Esophagus (tissue), 2 donors: Measurements from ENCODE around the gene SLIT3. TPM values are rescaled to one million over a fixed set of nuclear protein-coding genes. Genes with fewer than 3 reads are reported as not detected.

Experiments
- H3K27ac ChIP-seq, 2 donors: one replicate each; pipeline ENCODE4 v1.5.1; 2013; ENCODE audit warnings: low read depth in 2 of 2, mild to moderate bottlenecking in 2 of 2, inconsistent platforms in 1 of 2, low read length in 1 of 2, moderate library complexity in 1 of 2
- H3K27me3 ChIP-seq, 2 donors: one replicate each; pipeline ENCODE4 v1.6.1; 2013; ENCODE audit warnings: low read length in 2 of 2, control low read depth in 1 of 2, mild to moderate bottlenecking in 1 of 2; ENCODE audit not compliant: insufficient read depth in 2 of 2, control insufficient read depth in 1 of 2
- H3K36me3 ChIP-seq, 2 donors: one replicate each; pipeline ENCODE4 v1.6.1; 2013; ENCODE audit warnings: low read length in 1 of 2; ENCODE audit not compliant: control insufficient read depth in 2 of 2, insufficient read depth in 2 of 2
- H3K4me1 ChIP-seq, 2 donors: one replicate each; pipeline ENCODE4 v1.6.1; 2013; ENCODE audit warnings: low read length in 1 of 2; ENCODE audit not compliant: control insufficient read depth in 2 of 2, insufficient read depth in 2 of 2
- H3K4me3 ChIP-seq, 2 donors: one replicate each; pipeline ENCODE4 v1.5.1; 2013; ENCODE audit warnings: low read length in 2 of 2, mild to moderate bottlenecking in 2 of 2, low read depth in 1 of 2, moderate library complexity in 1 of 2
- H3K9me3 ChIP-seq, 2 donors: one replicate each; pipeline ENCODE4 v1.6.1; 2013; ENCODE audit warnings: mild to moderate bottlenecking in 2 of 2, low read depth in 1 of 2, low read length in 1 of 2, moderate library complexity in 1 of 2; ENCODE audit not compliant: control insufficient read depth in 2 of 2, insufficient read depth in 1 of 2
- WGBS, 2 donors: extraction: QIAGEN DNeasy Blood & Tissue Kit; methylation state at CpG; one replicate each; pipeline ENCODE4 v1.1.7; 2013; 5-methylcytosine and 5-hydroxymethylcytosine counted together
- polyA plus RNA-seq, 2 donors: library from polyadenylated mRNA; stranded (reverse); fragments of 200-250 nt; gene quantifications; one replicate each; pipeline ENCODE4 v1.2.3, GENCODE V29; 2013
- donor health status: healthy with polysubstance abuse.
- donor health status: Bipolar disorder and iron deficiency.

SLIT3 gene
- polyA plus RNA-seq, 2 donors = 0.53 to 2.0 TPM

- H3K4me3 ChIP-seq = no peak overlapping the region
- H3K4me1 ChIP-seq = no peaks in the 10 kb centered on the region
- no peaks in the 10 kb centered on the region for H3K27me3 ChIP-seq
- H3K27ac ChIP-seq = no peak overlapping the region
- no peaks in the 10 kb centered on the region for H3K36me3 ChIP-seq
- no peaks in the 10 kb centered on the region for H3K9me3 ChIP-seq
- 69 to 79% methylated on average over 8 of the region's 8 CpGs for WGBS, 2 donors
Measured at GRCh38 chr5:168989731-168990505, 311.0 kb downstream of the SLIT3 start.

- H3K4me3 ChIP-seq = no peak overlapping the region
- H3K36me3 ChIP-seq = no peaks in the 10 kb centered on the region
- H3K27ac ChIP-seq = no peak overlapping the region
- WGBS, 2 donors = 64 to 69% methylated on average over 2 of the region's 2 CpGs
- no peaks in the 10 kb centered on the region for H3K27me3 ChIP-seq
- no peaks in the 10 kb centered on the region for H3K4me1 ChIP-seq
- no peaks in the 10 kb centered on the region for H3K9me3 ChIP-seq
Measured at GRCh38 chr5:168988699-168989098, 312.2 kb downstream of the SLIT3 start.

- Histone ChIP-seq H3K4me1 (no peaks in the 10 kb centered on the region), H3K4me3 (no peak overlapping the region), H3K27me3 (no peaks in the 10 kb centered on the region), H3K9me3 (no peaks in the 10 kb centered on the region), H3K36me3 (no peaks in the 10 kb centered on the region), H3K27ac (no peak overlapping the region)
- 31% methylated on average over 11 of the region's 11 CpGs for WGBS, 2 donors
Measured at GRCh38 chr5:168987543-168988300, 313.2 kb downstream of the SLIT3 start.

DNA sequence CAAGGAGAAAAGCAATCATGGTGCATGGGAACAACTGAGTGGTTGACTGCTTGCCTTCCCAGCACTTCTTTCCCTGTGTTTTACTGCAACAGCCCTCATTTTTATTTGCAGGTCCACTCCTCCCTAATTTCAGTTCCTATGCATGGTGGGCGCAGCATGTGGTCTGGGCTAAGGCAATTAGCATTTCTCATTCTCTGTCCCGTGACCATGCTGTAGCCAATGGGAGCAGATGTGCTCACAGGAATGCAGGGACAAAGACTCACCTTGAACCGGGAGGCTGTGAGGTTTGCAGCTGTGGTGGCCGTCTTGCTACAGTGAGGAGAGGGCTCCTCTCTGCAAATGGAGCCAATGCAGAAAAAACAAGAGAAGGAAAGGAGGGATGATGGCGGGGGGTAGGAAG is 315.5 kb downstream of the SLIT3 start:
- 82 to 90% methylated on average over 5 of the region's 5 CpGs for WGBS, 2 donors
- no peak overlapping the region for H3K27ac ChIP-seq

DNA sequence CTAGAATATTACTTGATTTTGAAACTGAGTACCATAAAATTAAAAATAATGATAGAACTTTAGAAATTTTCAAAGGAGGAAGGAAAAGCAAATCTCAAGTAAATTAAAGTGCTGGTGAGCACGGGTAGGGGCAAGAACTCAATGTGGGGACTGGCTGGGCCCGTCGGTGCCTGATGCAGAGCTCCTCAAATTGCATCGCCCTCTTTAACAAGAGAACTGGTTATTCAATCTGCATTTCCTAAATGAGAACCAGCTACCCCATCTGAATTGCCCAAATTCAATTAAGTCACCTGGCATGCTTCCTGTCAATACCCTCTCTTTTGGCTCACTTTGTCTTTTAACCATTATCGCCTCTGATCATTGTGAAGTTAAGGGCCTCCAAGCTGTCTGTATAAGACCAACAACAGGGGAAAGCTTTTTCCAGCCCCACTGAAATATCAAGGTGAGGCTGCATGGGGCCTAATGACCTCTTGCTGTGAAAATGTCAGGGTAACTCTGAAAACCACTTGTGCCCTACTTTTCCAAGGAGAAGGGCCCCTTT is 316.7 kb downstream of the SLIT3 start:
- H3K27ac ChIP-seq = no peak overlapping the region
- WGBS, 2 donors = 88 to 90% methylated on average over 5 of the region's 5 CpGs
- no peaks in the 10 kb centered on the region for H3K9me3 ChIP-seq
- H3K4me3 ChIP-seq = no peak overlapping the region
- H3K4me1 ChIP-seq = no peaks in the 10 kb centered on the region
- H3K36me3 ChIP-seq = no peaks in the 10 kb centered on the region
- H3K27me3 ChIP-seq = no peaks in the 10 kb centered on the region

More for the DNA sequence above, 315.5 kb downstream of the SLIT3 start:
- no peaks in the 10 kb centered on the region for H3K9me3 ChIP-seq
- no peaks in the 10 kb centered on the region for H3K27me3 ChIP-seq
- H3K4me3 ChIP-seq = no peak overlapping the region
- no peaks in the 10 kb centered on the region for H3K36me3 ChIP-seq
- H3K4me1 ChIP-seq = no peaks in the 10 kb centered on the region

DNA sequence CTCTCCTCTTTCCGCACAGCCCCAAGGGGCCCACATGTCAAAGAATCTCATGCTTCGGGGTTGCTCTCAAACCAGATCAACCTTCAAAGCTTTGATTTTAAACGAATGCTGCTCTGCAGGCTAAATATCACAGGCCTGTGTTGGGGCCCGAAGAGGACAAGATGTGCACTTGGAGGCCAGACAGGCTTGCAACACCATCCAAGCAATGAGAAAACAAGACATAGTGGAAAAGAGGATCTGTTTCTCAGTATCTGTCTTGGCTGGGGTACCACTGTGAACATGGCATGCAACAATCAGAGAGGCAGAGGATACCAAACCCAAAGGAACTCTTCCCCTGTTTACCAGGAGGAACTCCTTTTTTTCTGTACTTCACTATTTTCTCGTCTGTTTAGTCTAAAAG is 321.8 kb downstream of the SLIT3 start:
- Histone ChIP-seq H3K27ac (no peak overlapping the region), H3K4me3 (no peak overlapping the region), H3K9me3 (no peaks in the 10 kb centered on the region), H3K36me3 (no peaks in the 10 kb centered on the region), H3K27me3 (no peaks in the 10 kb centered on the region), H3K4me1 (peaks cover 0 to 3% of the 10 kb centered on the region in 2 donors)
- WGBS, 2 donors = 75 to 79% methylated on average over 5 of the region's 5 CpGs

GRCh38 chr5:168978500-168978899 is 322.4 kb downstream of the SLIT3 start:
- WGBS, 2 donors = 81% methylated on average over 1 of the region's 1 CpG
- peaks cover 0 to 3% of the 10 kb centered on the region in 2 donors for H3K4me1 ChIP-seq
- H3K4me3 ChIP-seq = no peak overlapping the region
- H3K36me3 ChIP-seq = no peaks in the 10 kb centered on the region
- H3K27ac ChIP-seq = no peak overlapping the region
- H3K9me3 ChIP-seq = no peaks in the 10 kb centered on the region
- no peaks in the 10 kb centered on the region for H3K27me3 ChIP-seq

DNA sequence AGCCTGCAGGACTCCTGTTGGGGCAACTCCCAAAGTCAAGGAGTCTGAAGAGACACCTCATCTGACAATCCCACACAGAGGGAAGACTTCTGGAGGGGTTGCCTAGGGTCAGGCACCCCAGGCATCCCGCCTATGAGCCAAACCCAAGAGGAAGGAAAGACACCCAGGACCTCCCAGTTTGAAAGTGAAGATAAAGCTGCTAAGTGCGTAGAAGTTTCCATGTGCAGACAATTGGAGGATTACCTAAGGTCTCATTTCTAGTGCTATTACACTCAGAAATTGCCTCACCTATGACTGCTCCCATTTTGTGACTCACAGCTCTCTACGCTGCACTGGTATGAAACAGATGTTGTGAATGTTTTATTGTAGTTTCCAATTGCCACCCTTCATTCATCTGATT is 322.9 kb downstream of the SLIT3 start:
- Histone ChIP-seq H3K36me3 (no peaks in the 10 kb centered on the region), H3K27ac (peak overlapping the region; percentile 51 to 62), H3K4me1 (peaks cover 0 to 3% of the 10 kb centered on the region in 2 donors), H3K27me3 (no peaks in the 10 kb centered on the region), H3K9me3 (no peaks in the 10 kb centered on the region), H3K4me3 (no peak overlapping the region)
- WGBS, 2 donors = 55 to 61% methylated on average over 3 of the region's 3 CpGs

- H3K4me3 ChIP-seq = no peak overlapping the region
- H3K27me3 ChIP-seq = no peaks in the 10 kb centered on the region
- no peaks in the 10 kb centered on the region for H3K9me3 ChIP-seq
- 76 to 77% methylated on average over 3 of the region's 3 CpGs for WGBS, 2 donors
- no peaks in the 10 kb centered on the region for H3K36me3 ChIP-seq
- H3K27ac ChIP-seq = no peak overlapping the region
- peaks cover 0 to 3% of the 10 kb centered on the region in 2 donors for H3K4me1 ChIP-seq
Measured at GRCh38 chr5:168976311-168976970, 324.5 kb downstream of the SLIT3 start.
